ENCODE measurements around the gene HK2.

DNA sequence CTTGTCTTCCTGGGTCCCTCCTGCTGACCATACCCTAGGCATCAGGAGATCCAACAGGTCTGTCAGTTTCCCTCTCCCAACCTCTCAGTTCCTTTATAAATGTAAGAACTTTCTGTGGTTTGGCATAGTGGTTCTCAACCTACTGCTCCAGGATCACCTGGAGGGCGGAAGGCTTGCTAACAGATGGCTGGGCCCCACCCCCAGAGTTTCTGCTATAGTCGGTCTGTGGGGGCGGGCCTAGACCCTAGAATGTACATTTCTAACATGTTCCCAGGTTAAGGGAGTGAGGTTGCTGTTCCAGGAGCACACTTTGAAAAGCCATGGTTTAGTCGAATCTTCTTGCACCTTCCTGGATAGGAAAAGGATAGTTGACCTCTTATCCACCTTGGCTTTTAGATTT, 37.0 kb downstream of the HK2 start:
- TF ChIP-seq, protein P1, sequence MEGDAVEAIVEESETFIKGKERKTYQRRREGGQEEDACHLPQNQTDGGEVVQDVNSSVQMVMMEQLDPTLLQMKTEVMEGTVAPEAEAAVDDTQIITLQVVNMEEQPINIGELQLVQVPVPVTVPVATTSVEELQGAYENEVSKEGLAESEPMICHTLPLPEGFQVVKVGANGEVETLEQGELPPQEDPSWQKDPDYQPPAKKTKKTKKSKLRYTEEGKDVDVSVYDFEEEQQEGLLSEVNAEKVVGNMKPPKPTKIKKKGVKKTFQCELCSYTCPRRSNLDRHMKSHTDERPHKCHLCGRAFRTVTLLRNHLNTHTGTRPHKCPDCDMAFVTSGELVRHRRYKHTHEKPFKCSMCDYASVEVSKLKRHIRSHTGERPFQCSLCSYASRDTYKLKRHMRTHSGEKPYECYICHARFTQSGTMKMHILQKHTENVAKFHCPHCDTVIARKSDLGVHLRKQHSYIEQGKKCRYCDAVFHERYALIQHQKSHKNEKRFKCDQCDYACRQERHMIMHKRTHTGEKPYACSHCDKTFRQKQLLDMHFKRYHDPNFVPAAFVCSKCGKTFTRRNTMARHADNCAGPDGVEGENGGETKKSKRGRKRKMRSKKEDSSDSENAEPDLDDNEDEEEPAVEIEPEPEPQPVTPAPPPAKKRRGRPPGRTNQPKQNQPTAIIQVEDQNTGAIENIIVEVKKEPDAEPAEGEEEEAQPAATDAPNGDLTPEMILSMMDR (IDR thresholded peaks at IDR 0.05): no peak
- no peak for TF ChIP-seq POLR2AphosphoS5 (IDR thresholded peaks at IDR 0.05)
